GM08714 (cell line): ENCODE data around the gene PPM1A.

ENCODE experiments used
- H3K4me3 ChIP-seq: fragments of 200-500 bp; sonication (Bioruptor generic); 2 replicates; pipeline ENCODE4 v1.5.1; 2014; ENCODE audit warnings: mild to moderate bottlenecking, low read length, inconsistent platforms
- ZNF274 ChIP-seq: IDR thresholded peaks from 2 replicates; pipeline ENCODE4 v1.6.1; 2012; ENCODE audit warnings: mild to moderate bottlenecking, low read depth, low read length

The PPM1A gene

DNA sequence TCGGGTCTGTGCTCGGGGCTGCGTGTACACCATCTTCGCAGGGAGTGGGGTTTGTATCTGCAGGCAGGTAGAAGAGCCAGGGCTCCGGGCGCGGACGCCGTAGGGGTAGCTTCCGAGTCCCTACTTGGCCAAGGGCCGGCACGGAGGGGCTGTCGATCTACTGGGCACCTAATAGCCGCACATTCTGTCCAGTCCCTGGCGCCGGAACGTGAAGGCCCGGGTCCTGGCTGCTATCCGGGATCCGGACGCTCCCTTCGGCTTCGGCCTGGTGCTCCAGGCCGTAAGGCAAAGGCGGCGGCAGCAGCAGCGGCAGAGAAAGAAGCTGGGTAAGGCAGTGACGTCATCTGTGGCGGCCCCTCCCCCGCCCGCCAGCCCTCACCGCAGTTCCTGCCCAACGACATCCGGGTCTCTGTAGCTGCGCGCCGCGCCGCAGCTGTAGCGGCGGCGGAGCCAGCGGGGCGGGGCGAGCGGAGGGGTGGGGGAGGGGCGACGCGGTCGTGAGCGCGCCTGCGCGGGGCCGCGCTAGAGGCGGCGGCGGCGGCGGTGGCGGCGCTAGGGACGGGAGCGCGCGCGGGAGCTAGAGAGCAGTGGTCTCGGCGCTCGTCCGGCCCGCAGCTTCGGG is at the start of gene PPM1A:
PPM1A (plus strand) TSS at position 525 of the 622 bp plus-strand sequence. CDS start 33,483 bp downstream, outside the sequence.
- peak within 1 kb of the TSS; percentile 100 for H3K4me3 ChIP-seq
- TF ChIP-seq ZNF274 = no peak

DNA sequence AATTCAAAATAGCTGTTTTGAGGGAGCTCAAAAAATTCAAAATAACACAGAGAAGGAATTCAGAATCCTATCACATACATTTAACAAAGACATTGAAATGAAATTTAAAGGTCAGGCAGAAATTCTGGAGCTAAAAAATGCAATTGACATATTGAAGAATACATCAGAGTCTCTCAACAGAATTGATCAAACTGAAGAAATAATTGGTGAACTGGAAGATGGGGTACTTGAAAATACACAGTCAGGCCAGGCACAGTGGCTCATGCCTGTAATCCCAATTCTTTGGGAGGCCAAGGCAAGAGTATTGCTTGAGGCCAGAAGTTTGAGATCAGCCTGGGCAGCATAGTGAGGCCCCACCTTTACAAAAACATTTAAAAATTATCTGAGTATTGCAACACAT is 49.7 kb upstream of the PPM1A start:
- H3K4me3 ChIP-seq = no peak overlapping the region
- TF ChIP-seq ZNF274 = no peak

DNA sequence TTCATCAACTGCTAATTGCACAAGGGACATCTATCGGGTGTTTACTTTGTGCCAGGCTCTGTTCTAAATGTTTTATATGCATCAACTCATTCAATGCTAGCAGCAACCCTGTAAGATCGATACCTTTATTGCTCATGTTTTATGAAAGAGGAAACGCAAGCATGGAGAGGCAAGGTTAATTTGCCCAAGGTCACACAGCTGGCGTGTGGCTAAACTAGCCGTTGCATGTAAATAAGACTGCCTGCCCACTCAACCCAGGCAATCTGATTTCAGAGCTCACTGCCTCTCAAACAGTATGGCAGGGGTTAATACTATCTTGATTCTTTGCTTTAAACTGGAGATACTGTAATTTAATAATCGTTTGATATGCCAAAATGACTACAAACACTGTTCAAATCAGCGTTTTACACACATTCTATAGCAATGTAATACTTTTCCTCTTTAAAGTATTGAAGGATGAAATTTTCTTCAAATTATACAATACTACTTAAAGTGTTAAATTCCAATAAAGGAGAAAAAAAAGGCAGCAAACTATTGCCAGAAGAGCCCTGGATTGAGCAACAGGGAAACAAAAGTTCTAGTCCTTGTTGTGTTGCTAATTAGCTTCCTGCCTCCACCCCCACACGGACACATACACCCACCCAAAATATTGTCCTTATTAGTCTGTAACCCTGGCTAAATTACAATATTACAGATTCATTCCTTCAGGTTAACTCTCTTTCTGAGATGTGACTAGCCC is 44.7 kb upstream of the PPM1A start:
- no peak for TF ChIP-seq ZNF274

DNA sequence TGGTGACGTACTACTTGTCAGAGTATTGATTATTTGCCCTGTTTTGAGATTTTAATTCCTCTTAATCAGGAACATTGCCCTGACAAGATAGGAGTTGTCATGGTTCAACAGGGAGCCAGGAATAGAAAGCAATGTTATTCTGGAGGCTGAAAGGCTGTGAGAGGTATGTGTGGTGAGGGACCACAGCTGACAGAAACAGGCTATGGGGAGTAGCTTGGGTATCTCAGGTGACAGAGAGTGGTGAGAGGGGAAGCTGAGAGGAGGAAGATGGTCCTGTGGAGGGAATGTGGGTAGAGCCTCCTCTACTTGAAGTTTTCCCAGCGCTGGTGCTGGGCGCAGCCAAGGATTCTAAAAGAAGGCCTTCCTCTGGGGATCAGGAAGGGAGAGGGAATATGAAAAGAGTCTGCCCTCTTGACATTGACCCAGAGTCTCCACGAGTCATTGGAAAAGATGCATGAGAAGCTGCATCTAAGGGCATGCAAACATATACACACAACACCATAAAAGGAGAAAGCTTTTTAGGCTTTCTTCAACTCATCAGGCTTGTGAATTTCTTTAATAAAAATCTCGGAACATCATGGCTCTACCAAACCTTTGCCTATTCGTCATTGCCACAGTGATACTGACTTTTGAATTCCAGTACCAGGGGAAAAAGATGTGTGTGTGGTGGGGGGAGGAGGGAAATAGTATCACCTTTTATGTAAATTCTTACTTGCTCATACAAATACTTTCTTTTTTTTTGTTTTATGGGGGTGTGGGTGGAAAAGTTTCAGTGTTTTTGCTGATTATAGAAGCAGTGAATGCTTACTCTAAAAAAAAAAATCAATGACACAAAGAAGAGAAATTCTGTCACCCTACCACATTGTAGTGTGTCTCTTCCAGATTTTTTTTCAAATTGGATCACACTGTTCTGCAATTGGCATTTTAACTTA is 43.9 kb upstream of the PPM1A start:
- no peak overlapping the region; the same call in 1 of the 2 replicates for H3K4me3 ChIP-seq
- TF ChIP-seq ZNF274 = no peak

More for the DNA sequence above, 44.7 kb upstream of the PPM1A start:
- H3K4me3 ChIP-seq = peak overlapping the region; percentile 34; the same call in 1 of the 2 replicates

DNA sequence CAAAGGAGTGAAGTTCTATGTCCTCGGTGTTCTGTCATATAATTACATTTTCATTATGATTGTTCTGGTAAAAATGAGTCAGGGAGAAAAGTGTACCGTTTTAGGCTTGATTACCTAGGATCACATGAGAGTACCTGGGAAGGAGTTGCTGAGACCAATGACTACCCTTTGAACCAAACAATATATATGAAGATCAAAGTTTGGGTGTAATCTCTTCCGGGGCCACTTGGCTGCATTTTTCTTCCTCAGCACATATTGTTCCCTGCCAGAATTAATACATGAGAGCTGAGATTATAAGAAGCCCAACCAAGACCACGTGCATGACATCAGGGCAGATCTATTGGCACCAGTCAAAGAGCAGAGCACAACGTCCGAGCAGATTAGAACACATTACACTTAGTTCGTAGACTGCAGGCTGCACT is 42.8 kb upstream of the PPM1A start:
- TF ChIP-seq ZNF274 = no peak
- no peak overlapping the region; the same call in 1 of the 2 replicates for H3K4me3 ChIP-seq

DNA sequence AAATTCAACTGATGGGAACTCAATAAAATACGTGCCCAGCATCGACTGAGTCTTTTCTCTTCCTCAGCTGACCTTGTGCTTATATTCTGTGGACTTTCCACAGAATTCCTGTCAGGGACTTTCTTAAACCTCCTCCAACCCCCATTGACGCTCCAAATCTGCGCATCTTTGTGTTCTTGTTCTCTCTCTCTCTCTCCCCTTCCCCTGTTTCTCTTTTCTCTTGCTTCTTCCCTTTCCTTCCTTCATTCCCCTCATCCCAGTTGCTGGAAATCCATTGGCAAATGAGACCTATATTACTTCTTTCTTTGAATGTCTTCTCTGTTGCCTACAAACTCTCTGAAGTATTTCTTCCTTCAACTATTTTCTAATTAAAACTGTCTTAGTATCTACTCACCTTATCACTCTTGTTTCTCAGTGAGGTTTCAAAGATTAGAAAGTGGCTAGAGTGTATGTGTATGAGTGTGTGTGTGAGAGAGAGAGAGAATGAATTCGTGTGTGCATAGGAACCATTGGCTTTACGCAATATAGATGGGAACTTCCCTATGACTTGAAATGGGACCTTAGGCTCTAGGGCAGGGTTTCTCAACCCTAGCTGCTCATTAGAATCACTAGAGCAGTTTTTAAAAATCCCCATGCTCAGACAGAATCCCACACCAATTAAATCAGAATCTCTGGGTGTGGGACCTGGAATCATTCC is 42.0 kb upstream of the PPM1A start:
- H3K4me3 ChIP-seq = no peak overlapping the region; the same call in 1 of the 2 replicates

DNA sequence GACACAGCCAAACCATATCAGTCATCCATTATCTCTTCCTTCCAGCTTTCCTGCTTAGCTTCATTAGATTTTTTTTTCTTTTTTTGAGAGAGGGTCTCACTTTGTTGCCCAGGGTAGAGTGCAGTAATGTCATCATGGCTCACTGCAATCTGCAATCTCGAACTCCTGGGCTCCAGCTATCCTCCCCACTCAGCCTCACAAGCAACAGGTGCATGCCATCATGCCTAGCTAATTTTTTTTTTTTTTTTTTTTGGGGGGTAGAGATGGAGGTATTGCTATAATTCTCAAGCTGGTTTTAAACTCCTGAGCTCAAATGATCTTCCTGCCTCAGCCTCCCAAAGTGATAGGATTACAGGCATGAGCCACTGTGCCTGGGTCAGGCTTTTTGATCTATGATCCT is 38.3 kb upstream of the PPM1A start:
- no peak overlapping the region for H3K4me3 ChIP-seq
- TF ChIP-seq ZNF274 = no peak

More for the DNA sequence above, 42.0 kb upstream of the PPM1A start:
- no peak for TF ChIP-seq ZNF274

DNA sequence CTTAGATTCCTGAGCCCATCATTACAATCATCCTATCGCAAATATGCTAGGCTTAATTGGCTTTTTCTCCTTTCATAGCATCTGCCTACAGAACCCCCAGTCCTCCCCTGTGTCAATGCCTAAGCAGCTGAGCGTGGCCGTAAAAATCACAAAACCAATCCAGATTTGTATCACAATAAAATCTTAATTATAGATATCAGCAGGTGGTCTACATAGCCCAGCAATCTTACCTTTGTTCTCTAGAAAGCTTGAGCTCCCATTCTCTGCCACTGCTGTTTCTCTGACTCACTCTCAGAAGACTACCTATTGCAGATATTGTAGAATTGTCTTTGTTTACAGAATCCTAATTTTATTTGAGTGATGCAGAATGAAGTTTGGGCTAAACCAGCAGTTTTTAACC is 37.9 kb upstream of the PPM1A start:
- TF ChIP-seq ZNF274 = no peak
- no peak overlapping the region for H3K4me3 ChIP-seq

DNA sequence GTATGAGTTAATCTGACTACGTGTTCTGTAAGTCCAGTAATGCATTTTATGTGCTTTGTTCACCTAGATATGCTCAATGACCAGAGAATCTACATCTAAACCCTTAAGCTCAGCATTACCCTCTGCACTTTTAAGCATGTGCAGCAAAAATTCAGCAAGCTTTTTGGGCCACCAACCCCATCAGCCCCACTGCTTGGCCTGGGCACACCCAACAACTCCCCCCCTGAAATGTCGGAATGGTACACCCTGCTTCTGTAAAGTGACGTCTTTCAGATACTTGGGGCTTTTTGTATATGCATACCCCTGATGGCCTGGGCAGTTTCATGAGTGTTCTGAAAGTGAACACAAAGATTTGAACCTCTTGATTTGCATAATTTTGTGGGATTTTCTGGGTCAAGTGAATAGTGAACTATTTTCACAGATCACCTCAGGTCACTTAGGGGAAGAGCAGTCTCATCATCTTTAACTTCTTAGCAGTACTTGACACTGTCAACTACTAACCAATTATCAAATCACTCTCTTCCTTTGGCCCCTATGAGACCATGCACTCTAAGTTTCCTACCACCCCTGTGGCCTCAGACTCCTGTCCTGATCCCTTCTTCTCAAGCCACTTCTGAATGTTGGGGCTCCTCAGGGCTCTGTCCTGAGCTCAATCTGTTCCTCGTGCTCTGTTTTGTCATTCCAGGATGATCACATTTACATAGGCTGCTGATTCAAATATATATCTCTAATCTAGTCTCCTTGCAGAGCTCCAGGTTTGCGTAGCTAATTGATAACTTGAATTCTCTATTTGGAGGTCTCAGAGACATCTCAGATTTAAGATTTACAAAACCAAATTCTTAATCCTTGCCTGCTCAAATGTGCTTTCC is 36.3 kb upstream of the PPM1A start:
- peak overlapping the region; percentile 57; the same call in 1 of the 2 replicates for H3K4me3 ChIP-seq
- TF ChIP-seq ZNF274 = no peak

DNA sequence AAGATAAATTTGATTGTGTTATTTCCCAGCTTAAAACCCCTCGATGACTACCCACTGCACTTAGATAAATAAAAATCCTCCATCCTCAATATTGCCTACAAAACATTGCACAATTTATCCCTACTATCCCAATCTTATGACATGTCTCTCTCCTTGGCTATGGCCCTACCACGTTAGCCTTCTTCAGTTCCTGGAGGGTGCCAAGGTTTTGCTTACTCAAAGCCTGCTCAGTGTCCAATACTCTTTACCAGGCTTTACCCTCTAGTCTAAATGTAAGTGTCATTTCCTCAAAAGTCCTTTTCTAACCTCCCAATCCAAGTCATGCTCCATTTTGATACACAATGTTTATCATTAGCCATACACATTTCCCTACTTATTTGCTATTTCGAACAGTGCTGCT is 35.0 kb upstream of the PPM1A start:
- no peak overlapping the region for H3K4me3 ChIP-seq
- no peak for TF ChIP-seq ZNF274

DNA sequence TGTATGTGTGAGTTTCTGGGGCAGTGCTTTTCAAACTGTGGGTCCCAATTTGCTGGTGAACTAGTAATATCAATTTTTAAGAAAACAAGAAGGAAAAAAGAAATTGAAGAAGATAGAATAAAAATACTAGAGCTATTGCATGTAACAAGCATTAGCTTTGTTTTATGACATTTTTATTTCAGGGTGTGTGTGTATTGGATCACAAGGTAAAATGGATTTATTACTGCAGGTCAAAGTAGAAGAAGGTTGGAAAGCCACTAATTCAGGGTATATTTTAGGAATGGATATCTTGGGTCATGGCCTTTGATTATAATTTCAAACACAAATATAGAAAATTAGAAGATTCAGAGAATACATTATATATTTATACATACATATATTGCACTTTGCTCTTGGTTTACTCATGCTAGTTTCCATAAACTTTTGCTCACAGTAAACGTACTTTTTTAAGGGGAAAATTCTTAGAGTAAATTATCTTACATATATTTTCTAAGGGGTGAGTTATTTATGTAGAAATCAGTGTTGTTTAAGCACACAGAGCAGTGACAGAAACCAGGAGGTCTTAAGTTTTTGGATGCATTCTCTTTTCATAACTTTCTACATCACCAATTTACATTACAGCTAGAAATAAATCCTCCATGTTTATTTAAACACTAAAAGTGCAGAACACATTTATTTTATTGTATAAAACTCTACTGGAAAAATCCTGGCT is 34.5 kb upstream of the PPM1A start:
- H3K4me3 ChIP-seq = no peak overlapping the region
- TF ChIP-seq ZNF274 = no peak

DNA sequence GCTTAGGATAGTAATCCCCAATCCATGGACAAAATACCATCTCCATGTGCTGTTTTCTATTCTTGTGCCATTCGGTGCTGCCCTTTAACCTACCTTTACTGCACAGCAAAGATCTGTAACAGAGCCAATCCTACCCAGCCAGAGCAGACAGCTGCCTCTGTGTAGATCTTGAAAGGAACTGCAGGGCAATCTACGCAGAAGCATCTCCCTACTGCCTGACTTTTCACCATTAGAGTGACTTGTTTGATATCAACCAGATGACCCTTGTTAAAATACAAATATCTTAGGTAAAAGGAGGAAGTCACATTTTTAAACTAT is 33.9 kb upstream of the PPM1A start:
- no peak for TF ChIP-seq ZNF274
- no peak overlapping the region for H3K4me3 ChIP-seq
